ENCODE results near the gene XYLT1.

The XYLT1 gene

GRCh38 chr16:17126156-17126555 is 344.6 kb downstream of the XYLT1 start:
- DNase-seq, result no peak

- no peak for DNase-seq
Measured at GRCh38 chr16:17125671-17126070, 345.1 kb downstream of the XYLT1 start.

DNA sequence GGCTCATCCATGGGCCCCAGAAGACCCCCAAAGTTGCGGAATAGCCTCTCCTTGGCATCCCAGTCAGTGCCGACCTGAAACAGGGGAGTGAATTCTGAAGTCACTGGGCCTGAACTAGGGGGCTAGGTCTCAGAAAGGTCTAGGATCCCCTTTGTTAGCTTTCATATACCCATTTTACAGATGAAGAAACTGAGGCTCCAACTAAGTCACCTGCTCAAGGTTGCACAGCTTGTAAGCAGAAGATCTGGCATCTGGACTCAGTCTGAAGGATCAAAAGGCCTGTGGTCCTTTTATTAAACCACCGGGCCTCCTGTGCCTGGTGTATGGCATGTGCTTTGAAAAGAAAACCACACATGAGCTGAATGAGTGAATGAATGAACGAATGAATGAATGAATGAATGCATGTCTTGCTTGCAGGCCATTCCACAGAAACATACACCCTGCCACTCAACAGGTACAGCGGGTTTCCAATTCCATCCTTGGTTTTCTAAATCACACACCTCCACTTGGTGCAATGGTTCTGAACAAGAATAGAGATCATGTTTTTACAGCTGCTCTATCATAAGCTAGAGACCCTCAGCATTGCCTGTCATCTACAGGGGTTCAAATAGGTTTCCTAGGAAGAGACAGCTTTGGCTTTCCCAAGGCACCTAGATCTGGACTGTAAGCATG is 352.7 kb downstream of the XYLT1 start:
- no peak for DNase-seq

DNA sequence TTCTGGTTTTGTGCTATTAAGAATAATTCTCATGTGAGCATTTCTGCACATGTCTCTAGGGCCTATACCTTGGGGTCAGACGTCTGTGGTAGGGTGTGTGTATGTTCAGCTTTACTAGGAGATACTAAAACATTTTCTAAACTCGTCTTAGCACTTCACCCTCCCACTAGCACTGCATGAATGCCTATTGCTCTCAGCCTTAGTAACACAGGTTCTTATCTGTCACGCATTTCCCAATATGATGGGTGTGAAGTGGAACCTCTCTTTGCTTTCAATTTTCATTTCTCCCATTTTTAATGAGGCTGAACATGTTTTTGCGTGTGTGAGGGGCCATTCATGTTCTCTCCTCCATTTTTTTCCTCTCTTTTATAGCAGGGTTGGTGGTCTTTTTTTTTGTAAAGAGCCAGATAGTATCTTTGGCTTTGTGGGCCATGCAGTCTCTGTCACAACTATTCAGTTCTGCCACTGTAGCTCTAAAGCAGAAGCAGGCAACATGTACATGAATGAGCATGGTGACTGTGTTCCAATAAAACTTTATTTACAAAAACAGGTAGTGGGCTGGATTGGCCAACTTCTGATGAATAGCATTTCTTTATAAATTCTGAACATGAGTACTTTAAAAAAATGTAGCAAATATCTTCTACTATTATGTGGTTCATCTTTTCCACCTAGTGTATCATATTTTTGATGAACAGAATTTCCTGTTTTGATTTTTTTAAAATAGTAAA is 354.0 kb downstream of the XYLT1 start:
- DNase-seq, result no peak

DNA sequence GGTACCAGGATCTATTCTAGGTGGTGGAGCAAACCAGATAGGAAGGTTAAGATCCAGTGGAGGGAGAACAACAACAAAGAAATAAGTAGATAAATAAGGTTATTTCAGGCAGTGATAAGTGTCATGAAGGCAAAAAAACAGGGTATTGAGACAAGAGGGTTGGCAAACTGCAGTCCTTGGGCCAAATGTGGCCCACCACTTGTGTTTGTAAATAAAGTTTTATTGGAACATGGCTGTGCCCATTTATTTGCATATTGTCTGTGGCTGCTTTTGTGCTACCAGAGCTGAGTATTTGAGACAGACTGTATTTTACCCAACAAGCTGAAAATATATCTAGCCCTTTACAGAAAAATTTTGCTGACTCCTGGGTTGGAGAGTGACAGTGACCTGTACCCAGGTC is 361.3 kb downstream of the XYLT1 start:
- no peak for DNase-seq

DNA sequence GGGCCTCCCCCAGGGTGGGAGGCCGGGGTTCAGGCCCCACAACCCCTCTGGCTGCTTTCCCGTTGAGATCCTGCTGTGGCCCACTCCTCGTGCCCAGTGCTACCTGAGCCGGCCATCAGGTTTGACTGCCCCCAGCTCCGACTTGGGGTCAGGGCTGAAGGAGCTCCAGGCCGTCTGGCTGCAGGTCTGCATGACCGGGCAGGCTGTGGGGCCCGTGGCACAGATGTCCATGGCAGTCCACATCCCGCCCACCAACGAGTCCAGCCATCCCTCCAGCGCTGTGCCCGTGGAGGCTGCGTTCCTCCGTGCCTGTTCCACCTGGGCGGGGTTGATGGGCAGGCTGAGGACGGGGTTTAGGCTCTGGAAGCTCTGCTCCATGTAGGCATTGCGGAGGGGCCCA is 362.2 kb downstream of the XYLT1 start:
- DNase-seq, result no peak

GRCh38 chr16:17107450-17107849 is 363.3 kb downstream of the XYLT1 start:
- DNase-seq, result no peak

DNA sequence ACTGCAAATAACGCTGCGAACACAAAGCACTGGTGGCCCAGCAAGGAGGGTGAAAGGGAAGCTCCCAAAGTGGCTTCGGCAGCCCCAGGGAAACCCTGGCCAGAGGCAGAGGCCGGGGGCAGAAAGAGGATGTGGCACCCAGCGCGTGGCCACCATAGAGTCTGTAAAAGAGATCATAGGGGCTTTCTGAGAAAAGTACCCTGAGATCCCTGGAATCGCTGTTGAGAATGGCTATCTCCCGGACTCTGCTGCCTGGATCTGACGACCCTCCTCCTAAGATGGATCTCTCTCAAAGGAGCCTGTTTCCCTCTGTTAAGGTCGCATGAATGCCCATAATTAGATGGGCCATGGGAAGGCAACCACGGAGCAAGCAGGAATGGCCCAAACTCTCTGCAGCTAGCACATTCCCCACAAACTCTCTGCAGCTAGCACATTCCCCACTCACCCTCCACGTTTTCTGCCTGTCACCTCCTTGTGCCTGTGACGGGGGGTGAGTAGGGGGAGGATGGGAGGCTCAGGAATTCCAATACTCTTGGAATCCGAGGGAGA is 364.4 kb downstream of the XYLT1 start:
- no peak for DNase-seq

DNA sequence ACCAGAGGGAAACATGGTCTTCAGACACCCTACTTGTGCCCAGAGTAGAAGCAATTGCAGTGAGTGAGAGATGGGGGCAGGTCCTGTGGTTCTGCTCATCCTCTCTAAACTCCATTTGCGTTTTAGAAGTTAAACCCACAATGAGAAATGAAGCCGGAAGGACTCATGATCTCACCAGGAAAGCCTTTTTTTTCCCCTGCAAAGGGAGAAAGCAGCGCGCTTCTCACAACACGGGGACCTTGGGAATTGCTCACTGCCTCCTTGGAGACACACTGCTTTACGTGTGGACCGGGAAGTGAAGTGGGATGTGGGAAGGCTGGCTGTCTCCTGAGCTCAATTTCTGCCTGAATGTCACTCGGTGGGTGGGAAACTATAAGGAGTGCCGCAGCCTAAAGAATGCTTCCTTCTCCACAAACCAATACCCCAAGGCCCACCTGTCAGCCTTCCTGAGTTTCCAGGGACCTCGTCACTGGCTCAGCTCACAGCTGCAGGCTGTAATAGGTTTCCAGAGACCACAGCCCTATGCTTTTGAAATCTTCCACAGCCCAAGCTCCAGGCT is 365.4 kb downstream of the XYLT1 start:
- DNase-seq, result no peak

DNA sequence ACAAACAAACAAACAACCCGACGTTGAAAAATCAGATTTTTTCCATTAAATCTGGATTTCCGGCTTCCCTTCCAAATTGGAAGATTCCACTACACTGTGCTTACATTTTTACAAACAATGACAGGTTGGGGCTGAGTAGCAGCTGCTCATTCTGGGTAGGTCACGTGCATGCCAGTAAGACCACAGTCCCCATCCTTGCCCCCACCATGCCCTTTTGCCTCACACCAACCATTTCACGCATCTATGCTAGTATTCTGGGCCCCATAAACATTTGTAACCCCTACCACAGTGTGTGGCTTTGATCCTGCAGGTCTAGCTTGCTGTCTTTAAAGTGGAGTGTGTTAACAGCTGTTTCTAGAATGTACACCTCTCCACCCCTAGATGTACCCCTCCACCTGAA is 366.1 kb downstream of the XYLT1 start:
- DNase-seq, result no peak

- no peak for DNase-seq
Measured at GRCh38 chr16:17103216-17103615, 367.5 kb downstream of the XYLT1 start.

GRCh38 chr16:17101646-17102045 is 369.1 kb downstream of the XYLT1 start:
- DNase-seq, result no peak

DNA sequence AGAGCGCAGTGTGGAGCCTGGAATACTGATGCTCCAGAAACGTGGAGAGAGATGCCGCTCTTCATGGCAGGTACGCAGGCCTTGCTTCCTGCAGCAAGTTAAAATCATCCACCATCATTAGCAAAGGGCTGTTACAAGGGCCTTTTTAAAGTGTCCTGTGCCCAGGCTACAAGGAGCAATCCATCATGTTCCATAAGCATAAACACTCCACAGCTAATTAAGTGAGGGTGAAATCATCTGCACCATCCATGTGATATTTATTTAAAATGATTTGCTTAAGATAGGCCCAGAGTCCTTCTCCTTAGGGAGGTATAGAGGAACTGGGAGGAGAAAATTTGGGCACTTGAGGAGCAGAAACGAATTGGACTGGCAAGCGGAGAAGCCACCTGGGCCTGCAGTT is 372.1 kb downstream of the XYLT1 start:
- DNase-seq, result no peak

- no peak for DNase-seq
Measured at GRCh38 chr16:17084130-17084529, 386.6 kb downstream of the XYLT1 start.

- DNase-seq, result no peak
Measured at GRCh38 chr16:17083628-17084027, 387.1 kb downstream of the XYLT1 start.

- DNase-seq, result no peak
Measured at GRCh38 chr16:17082095-17082882, 388.5 kb downstream of the XYLT1 start.

DNA sequence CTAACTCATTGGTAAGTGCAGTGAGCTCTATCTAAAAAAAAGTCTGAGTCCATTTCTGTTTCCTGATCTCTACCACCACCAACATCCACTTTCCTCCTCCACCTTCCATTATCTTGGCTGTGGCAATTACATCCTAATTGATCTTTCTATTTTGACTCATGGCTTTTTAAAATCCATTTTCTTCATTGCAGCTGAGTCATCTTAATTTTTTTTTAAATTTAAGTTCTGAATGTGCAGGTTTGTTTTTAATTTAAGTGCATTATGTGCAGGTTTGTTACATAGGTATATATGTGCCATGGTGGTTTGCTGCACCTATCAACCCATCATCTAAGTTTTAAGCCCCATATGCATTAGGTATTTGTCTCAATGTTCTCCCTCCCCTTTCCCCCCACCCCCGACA is 390.7 kb downstream of the XYLT1 start:
- no peak for DNase-seq

- DNase-seq, result no peak
Measured at GRCh38 chr16:17078931-17079631, 391.7 kb downstream of the XYLT1 start.

DNA sequence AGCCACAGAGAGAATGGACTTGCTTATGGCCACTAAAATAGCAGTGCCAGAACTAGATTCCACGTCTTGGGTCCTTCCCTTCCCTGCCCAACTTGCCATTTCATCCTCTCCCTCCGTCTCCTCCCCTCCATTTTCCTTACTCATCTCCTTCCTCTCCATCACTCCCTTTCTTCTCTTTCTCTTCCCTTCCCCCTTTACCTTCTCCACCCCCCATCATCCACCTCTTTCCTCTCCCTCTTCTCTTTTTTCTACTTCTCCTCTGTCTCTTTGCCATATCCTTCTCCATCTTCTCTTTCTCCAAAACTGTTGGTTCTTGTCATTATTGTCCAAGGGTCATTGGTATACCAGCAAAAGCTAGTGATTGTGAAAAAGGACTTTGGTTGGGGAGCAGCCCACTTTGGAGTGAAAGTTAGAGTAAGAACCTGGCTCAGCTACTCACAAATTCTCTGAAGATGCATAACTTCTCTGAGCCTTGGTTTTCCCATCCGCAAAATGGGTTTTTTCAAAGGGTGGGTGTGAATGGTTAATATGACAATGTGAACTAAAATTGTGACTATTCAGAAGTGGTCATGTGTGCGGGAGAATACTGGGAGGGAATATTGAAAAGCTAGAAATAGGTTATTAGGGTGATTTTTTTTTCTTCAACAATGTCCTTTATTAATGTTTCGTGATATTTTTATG is 393.8 kb downstream of the XYLT1 start:
- DNase-seq, result no peak

DNA sequence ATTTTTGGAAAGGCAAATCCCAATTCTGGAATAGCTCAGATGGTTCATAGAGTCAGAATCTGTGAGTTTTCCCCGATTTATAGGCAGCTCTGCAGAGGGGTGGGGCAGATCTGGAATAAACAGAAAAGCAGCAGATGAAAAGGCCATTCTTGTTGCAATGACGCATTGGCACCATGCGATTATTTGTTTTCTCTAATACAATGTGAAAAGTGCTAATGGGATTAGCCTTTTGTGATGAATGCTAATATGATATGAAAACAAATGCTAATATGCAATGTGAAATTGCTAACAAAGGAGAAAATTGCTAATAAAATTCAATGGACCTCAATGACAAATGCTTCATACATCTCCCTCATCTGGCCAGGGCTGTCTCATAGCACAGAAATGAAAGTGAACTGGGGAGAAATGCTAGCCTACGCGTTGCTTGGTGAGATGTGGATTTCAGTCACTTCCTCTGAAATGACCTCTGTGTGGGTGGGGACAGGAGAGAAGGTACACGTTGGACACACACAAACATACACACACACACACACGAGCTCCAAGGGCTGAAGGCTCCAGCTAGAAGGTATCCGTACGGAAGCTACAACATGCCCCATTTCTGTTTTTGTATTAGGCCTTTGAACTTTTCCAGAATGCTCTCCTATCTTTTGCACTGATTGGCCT is 394.5 kb downstream of the XYLT1 start:
- no peak for DNase-seq

DNA sequence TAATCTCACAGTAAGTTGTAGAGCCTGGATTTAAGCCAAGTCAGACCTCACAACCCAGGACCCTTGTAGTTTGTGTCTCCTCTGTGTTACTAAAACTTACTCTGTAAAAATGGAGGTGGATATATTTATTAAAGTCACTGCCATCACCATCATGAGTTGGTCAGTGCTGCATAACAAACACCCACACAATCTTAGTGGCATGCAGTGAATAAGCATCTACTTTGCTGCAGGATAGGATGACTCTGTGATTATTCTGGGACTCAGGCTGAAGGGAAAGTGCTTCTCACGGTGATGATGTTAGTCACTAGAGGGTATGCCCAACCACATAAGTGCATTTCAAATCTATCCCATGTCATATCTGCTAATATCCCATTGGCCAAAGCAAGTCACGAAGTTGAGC is 398.7 kb downstream of the XYLT1 start:
- no peak for DNase-seq

Measured in activated CD8-positive, alpha-beta memory T cell treated with anti-CD3 and anti-CD28 coated beads for 24 hours (primary cell).